Neural progenitor cell (in vitro differentiated cells): ENCODE results near the gene PRKCA. TPM values are rescaled to one million over a fixed set of nuclear protein-coding genes. Genes with fewer than 3 reads are reported as not detected.
"Not testable (repeated sequence)": the region's sequence is repeated elsewhere in the genome, so short reads cannot be mapped to it uniquely, and the experiment has no call there.

ENCODE experiments used
- DNase-seq: peaks from one replicate; pipeline ENCODE4 v3.0.0-alpha.2; 2016; ENCODE audit warnings: low spot score
- H2AFZ ChIP-seq: fragments of 200-600 bp; sonication (generic); replicated peaks from 2 replicates; pipeline ENCODE4 v1.6.1; 2016; ENCODE audit warnings: antibody characterized with exemption
- H3F3A ChIP-seq: fragments of 200-600 bp; sonication (generic); 2 replicates; pipeline ENCODE4 v1.6.1; 2016; ENCODE audit warnings: antibody characterized with exemption, low read depth
- H3K27ac ChIP-seq: fragments of 200-600 bp; sonication (generic); 2 replicates; pipeline ENCODE4 v1.5.1; 2016; ENCODE audit warnings: mild to moderate bottlenecking
- H3K27me3 ChIP-seq: fragments of 200-600 bp; sonication (generic); 2 replicates; pipeline ENCODE4 v1.6.1; 2016; ENCODE audit warnings: mild to moderate bottlenecking, moderate library complexity
- H3K36me3 ChIP-seq: fragments of 200-600 bp; sonication (generic); 2 replicates; pipeline ENCODE4 v1.5.1; 2016
- H3K4me1 ChIP-seq: fragments of 200-600 bp; sonication (generic); 2 replicates; pipeline ENCODE4 v1.6.1; 2016; ENCODE audit warnings: mixed run types
- H3K4me2 ChIP-seq: fragments of 200-600 bp; sonication (generic); 2 replicates; pipeline ENCODE4 v1.6.1; 2016
- H3K4me3 ChIP-seq: fragments of 200-600 bp; sonication (generic); 2 replicates; pipeline ENCODE4 v1.5.1; 2016
- H3K79me2 ChIP-seq: fragments of 200-600 bp; sonication (generic); 2 replicates; pipeline ENCODE4 v1.6.1; 2016; ENCODE audit warnings: low read depth
- H3K9ac ChIP-seq: fragments of 200-600 bp; sonication (generic); 2 replicates; pipeline ENCODE4 v1.6.1; 2016
- H3K9me3 ChIP-seq: fragments of 200-600 bp; sonication (generic); 2 replicates; pipeline ENCODE4 v1.5.1; 2016; ENCODE audit warnings: low read depth
- H4K20me1 ChIP-seq: fragments of 200-600 bp; sonication (generic); 2 replicates; pipeline ENCODE4 v1.6.1; 2016; ENCODE audit warnings: low read depth
- H3K27ac Mint-ChIP-seq: 3 replicates; pipeline ENCODE4 v1.8.0; 2021; ENCODE audit warnings: mixed read lengths
- H3K27me3 Mint-ChIP-seq: 2 replicates; pipeline ENCODE4 v1.8.0; 2022; ENCODE audit warnings: low read depth, mild to moderate bottlenecking, inconsistent platforms, moderate library complexity, mixed read lengths; ENCODE audit not compliant: insufficient read depth
- H3K36me3 Mint-ChIP-seq: 3 replicates; pipeline ENCODE4 v1.8.0; 2021; ENCODE audit warnings: mixed read lengths
- H3K4me1 Mint-ChIP-seq: 3 replicates; pipeline ENCODE4 v1.8.0; 2021; ENCODE audit warnings: mixed read lengths
- H3K4me3 Mint-ChIP-seq: 3 replicates; pipeline ENCODE4 v1.8.0; 2021; ENCODE audit warnings: mild to moderate bottlenecking, moderate library complexity, mixed read lengths
- H3K9me3 Mint-ChIP-seq: 3 replicates; pipeline ENCODE4 v1.8.0; 2020; ENCODE audit warnings: mixed read lengths
- CTCF ChIP-seq: fragments of 200-600 bp; sonication (generic); IDR thresholded peaks from 2 replicates; pipeline ENCODE4 v1.5.1; 2017; ENCODE audit warnings: antibody characterized with exemption, mild to moderate bottlenecking
- EZH2 ChIP-seq: fragments of 200-600 bp; sonication (generic); IDR thresholded peaks from 2 replicates; pipeline ENCODE4 v1.6.1; 2017; ENCODE audit warnings: antibody characterized with exemption, mild to moderate bottlenecking, moderate library complexity
- EZH2phosphoT487 ChIP-seq: fragments of 200-600 bp; sonication (generic); IDR thresholded peaks from 2 replicates; pipeline ENCODE4 v1.6.1; 2017; ENCODE audit warnings: antibody characterized with exemption
- total RNA-seq: library from RNA; depleted of rRNA; stranded (reverse); fragments of >200 nt; gene quantifications from 2 replicates; pipeline ENCODE4 v1.2.3, GENCODE V29; 2015; ENCODE audit warnings: low replicate concordance

Gene PRKCA
- total RNA-seq, 1 donor from 2014 or later, result 2.1 TPM

GRCh38 chr17:66319226-66319625 lies 16.8 kb downstream of the PRKCA start:
- H3K9ac ChIP-seq, result no peak overlapping the region
- no peaks in the 10 kb centered on the region for H3F3A ChIP-seq
- no peak overlapping the region for H3K27ac ChIP-seq
- H4K20me1 ChIP-seq, result no peaks in the 10 kb centered on the region
- H3K27me3 Mint-ChIP-seq, result no peaks in the 10 kb centered on the region
- H3K4me3 Mint-ChIP-seq, result no peak overlapping the region
- H3K4me1 Mint-ChIP-seq, result no peaks in the 10 kb centered on the region
- TF ChIP-seq EZH2phosphoT487 (no peak), CTCF (no peak), EZH2 (no peak)
- no peaks in the 10 kb centered on the region for H3K79me2 ChIP-seq
- H3K27ac Mint-ChIP-seq, result no peak overlapping the region
- no peaks in the 10 kb centered on the region for H3K36me3 ChIP-seq
- no peak overlapping the region for H3K4me2 ChIP-seq
- H3K9me3 ChIP-seq, result peaks cover 5% of the 10 kb centered on the region
- no peak for DNase-seq
- H3K4me3 ChIP-seq, result no peak overlapping the region
- peaks cover 11% of the 10 kb centered on the region for H3K9me3 Mint-ChIP-seq
- H3K36me3 Mint-ChIP-seq, result peaks cover 18% of the 10 kb centered on the region
- no peak overlapping the region for H2AFZ ChIP-seq
- no peaks in the 10 kb centered on the region for H3K27me3 ChIP-seq
- no peaks in the 10 kb centered on the region for H3K4me1 ChIP-seq

- Histone ChIP-seq H2AFZ (no peak overlapping the region), H3F3A (no peaks in the 10 kb centered on the region), H3K79me2 (no peaks in the 10 kb centered on the region), H3K9me3 (peaks cover 5% of the 10 kb centered on the region), H3K4me2 (no peak overlapping the region), H4K20me1 (no peaks in the 10 kb centered on the region), H3K9ac (no peak overlapping the region), H3K27ac (no peak overlapping the region), H3K27me3 (no peaks in the 10 kb centered on the region), H3K4me1 (no peaks in the 10 kb centered on the region), H3K36me3 (no peaks in the 10 kb centered on the region), H3K4me3 (no peak overlapping the region)
- Mint-ChIP-seq H3K27me3 (peaks cover 4% of the 10 kb centered on the region), H3K4me1 (peaks cover 4% of the 10 kb centered on the region), H3K27ac (no peak overlapping the region), H3K36me3 (peaks cover 15% of the 10 kb centered on the region), H3K9me3 (peaks cover 11% of the 10 kb centered on the region), H3K4me3 (no peak overlapping the region)
- DNase-seq, result no peak
- TF ChIP-seq EZH2 (no peak), EZH2phosphoT487 (no peak), CTCF (no peak)
Measured at GRCh38 chr17:66322764-66323163, 20.4 kb downstream of the PRKCA start.

- not testable (repeated sequence) for H3K9ac ChIP-seq, H3K4me3 ChIP-seq, H4K20me1 ChIP-seq, H3K27ac ChIP-seq, H3K79me2 ChIP-seq, H3K4me1 ChIP-seq, H3K27ac Mint-ChIP-seq, H3K27me3 Mint-ChIP-seq, H3K4me1 Mint-ChIP-seq, H3K4me3 Mint-ChIP-seq, H3K27me3 ChIP-seq, H3K36me3 ChIP-seq, DNase-seq, H3F3A ChIP-seq, H3K9me3 ChIP-seq, H3K4me2 ChIP-seq, H2AFZ ChIP-seq
- Mint-ChIP-seq H3K36me3 (peaks cover 18% of the 10 kb centered on the region), H3K9me3 (peaks cover 11% of the 10 kb centered on the region)
Measured at GRCh38 chr17:66324381-66325004, 22.1 kb downstream of the PRKCA start.

- no peak overlapping the region for H3K4me3 Mint-ChIP-seq
- no peak for TF ChIP-seq CTCF
- TF ChIP-seq EZH2, result no peak
- TF ChIP-seq EZH2phosphoT487, result no peak
- H4K20me1 ChIP-seq, result no peaks in the 10 kb centered on the region
Measured at GRCh38 chr17:66326476-66327047, 24.1 kb downstream of the PRKCA start.

More at GRCh38 chr17:66326476-66327047, 24.1 kb downstream of the PRKCA start:
- Histone ChIP-seq H3K4me3 (no peak overlapping the region), H3K9me3 (peaks cover 5% of the 10 kb centered on the region), H3K4me1 (no peaks in the 10 kb centered on the region), H3K9ac (no peak overlapping the region), H3K36me3 (no peaks in the 10 kb centered on the region), H3F3A (no peaks in the 10 kb centered on the region), H2AFZ (no peak overlapping the region), H3K27me3 (no peaks in the 10 kb centered on the region), H3K4me2 (no peak overlapping the region), H3K79me2 (no peaks in the 10 kb centered on the region), H3K27ac (no peak overlapping the region)
- Mint-ChIP-seq H3K9me3 (peaks cover 6% of the 10 kb centered on the region), H3K36me3 (peaks cover 18% of the 10 kb centered on the region), H3K4me1 (peaks cover 4% of the 10 kb centered on the region), H3K27ac (no peak overlapping the region), H3K27me3 (peaks cover 4% of the 10 kb centered on the region)
- no peak for DNase-seq
